ENCODE data around the gene SPAG9.
A peak's percentile ranks its signal among the peaks of the same experiment; 100 is the strongest.

The SPAG9 gene

GRCh38 chr17:50953831-50954601 is 166.7 kb downstream of the SPAG9 start (continued):
- TF ChIP-seq ZSCAN5A (tag by site-specific recombination; IDR thresholded peaks at IDR 0.05) = no peak; the same call in 1 of the 2 replicates
- TF ChIP-seq AEBP2 (tag by site-specific recombination; IDR thresholded peaks at IDR 0.05; ENCODE audit: borderline replicate concordance) = no peak
- TF ChIP-seq BCL11A (tag by site-specific recombination; IDR thresholded peaks at IDR 0.05; ENCODE audit: low read depth) = peak; percentile 53; the same call in 1 of the 2 replicates
- peak; percentile 93 for TF ChIP-seq ZNF629 (tag by site-specific recombination; IDR thresholded peaks at IDR 0.05)
- no peak; the same call in 1 of the 2 replicates for TF ChIP-seq ZNF473 (tag by site-specific recombination; IDR thresholded peaks at IDR 0.05)
- peak; percentile 64; the same call in 1 of the 2 replicates for TF ChIP-seq ZNF692 (tag by site-specific recombination; IDR thresholded peaks at IDR 0.05)
- TF ChIP-seq GLI2 (tag by site-specific recombination; IDR thresholded peaks at IDR 0.05; ENCODE audit: borderline replicate concordance, low read depth) = no peak
- no peak for TF ChIP-seq ZNF624 (tag by site-specific recombination; IDR thresholded peaks at IDR 0.05)
- no peak for TF ChIP-seq ZBTB1 (tag by site-specific recombination; IDR thresholded peaks at IDR 0.05)
- TF ChIP-seq ZNF518A (tag by site-specific recombination; conservative IDR thresholded peaks at IDR 0.05; ENCODE audit: low read depth) = 0 out of 2 replicates have a peak, but pooled peaks have one; percentile 13
- no peak for TF ChIP-seq ZNF133 (tag by site-specific recombination; IDR thresholded peaks at IDR 0.05)
- TF ChIP-seq ZFHX2 (tag by site-specific recombination; conservative IDR thresholded peaks at IDR 0.05) = peak; percentile 54
- no peak for TF ChIP-seq ZNF658 (tag by site-specific recombination; IDR thresholded peaks at IDR 0.05)
- no peak for TF ChIP-seq ZNF416 (tag by site-specific recombination; IDR thresholded peaks at IDR 0.05)
- peak; percentile 93 for TF ChIP-seq GLIS2 (tag by site-specific recombination; IDR thresholded peaks at IDR 0.05)
- peak; percentile 81 for TF ChIP-seq ZNF24 (tag by site-specific recombination; IDR thresholded peaks at IDR 0.05)
- TF ChIP-seq ZBTB17 (tag by site-specific recombination; IDR thresholded peaks at IDR 0.05) = peak; percentile 85
- TF ChIP-seq GLIS1 (tag by site-specific recombination; IDR thresholded peaks at IDR 0.05) = peak; percentile 92
- peak; percentile 91 for TF ChIP-seq ZEB2 (tag by site-specific recombination; IDR thresholded peaks at IDR 0.05)
- no peak for TF ChIP-seq ZNF211 (tag by site-specific recombination; IDR thresholded peaks at IDR 0.05; ENCODE audit: low read depth)
- no peak for TF ChIP-seq ZNF214 (tag by site-specific recombination; IDR thresholded peaks at IDR 0.05; ENCODE audit: borderline replicate concordance)
- peak; percentile 96 for TF ChIP-seq PATZ1 (tag by site-specific recombination; IDR thresholded peaks at IDR 0.05)
- TF ChIP-seq ZNF350 (tag by site-specific recombination; IDR thresholded peaks at IDR 0.05) = no peak
- no peak for TF ChIP-seq ZNF174 (tag by site-specific recombination; IDR thresholded peaks at IDR 0.05)
- TF ChIP-seq ZBTB8A (tag by site-specific recombination; IDR thresholded peaks at IDR 0.05) = peak; percentile 32; the same call in 1 of the 2 replicates
- TF ChIP-seq GLI4 (tag by site-specific recombination; IDR thresholded peaks at IDR 0.05) = no peak
- TF ChIP-seq SCRT1 (tag by site-specific recombination; IDR thresholded peaks at IDR 0.05; ENCODE audit: borderline replicate concordance) = no peak
